A549 (cell line): ENCODE results near the gene MTHFSD. TPM values are rescaled to one million over a fixed set of nuclear protein-coding genes. Genes with fewer than 3 reads are reported as not detected.

Experiments
- ATAC-seq, 2 experiments: fragments of 200-7000 bp in 1 of 2; fragments of >200 bp in 1 of 2; cut with Nextera tagmentation in 1 of 2; cut with Tn5 transposase in 1 of 2; 3 replicates each; pipeline versions ENCODE4 v1.8.0 to v1.9.1; 2018 to 2020; ENCODE audit warnings: mild to moderate bottlenecking in 1 of 2, moderate library complexity in 1 of 2
- CTCF ChIA-PET: fragments of 300-600 bp; sonication (Branson Sonifier 250); formaldehyde crosslinking; extraction: SDS; loops from one replicate; lab custom pipeline; 2021; ENCODE audit warnings: antibody characterized with exemption, inconsistent platforms; lab: Yijun Ruan, JAX
- POLR2A ChIA-PET: fragments of 350-600 bp; formaldehyde crosslinking; extraction: SDS; loops from one replicate; lab custom pipeline; 2021; ENCODE audit warnings: antibody characterized with exemption, inconsistent platforms; lab: Yijun Ruan, JAX
- DNase-seq, 2 experiments: peaks; one replicate each; pipeline versions ENCODE4 v3.0.0 to v3.0.0-alpha.2; 2011 to 2016; ENCODE audit warnings: low read depth in 1 of 2, low spot score in 1 of 2
- FAIRE-seq: peaks from 2 replicates; lab custom pipeline; 2011; peaks lifted over from hg19 to GRCh38; lab: Jason Lieb, UNC
- H3K27ac ChIP-seq, 2 experiments: fragments of >200 bp; sonication (Bioruptor Twin); formaldehyde crosslinking; 3 replicates each; pipeline ENCODE4 v1.5.1; 2016 to 2017
- H3K4me1 ChIP-seq: fragments of >200 bp; sonication (Bioruptor Twin); formaldehyde crosslinking; 3 replicates; pipeline ENCODE4 v1.6.1; 2016
- H3K4me2 ChIP-seq: fragments of >200 bp; sonication (Bioruptor Twin); formaldehyde crosslinking; 3 replicates; pipeline ENCODE4 v1.6.1; 2016
- H3K4me3 ChIP-seq: fragments of >200 bp; sonication (Bioruptor Twin); formaldehyde crosslinking; 3 replicates; pipeline ENCODE4 v1.5.1; 2016
- H3K9me3 ChIP-seq: fragments of >200 bp; sonication (Bioruptor Twin); formaldehyde crosslinking; 3 replicates; pipeline ENCODE4 v1.6.1; 2016
- BHLHE40 ChIP-seq: IDR thresholded peaks from 2 replicates; pipeline ENCODE4 v1.6.1; 2012; ENCODE audit warnings: low read depth, low read length, inconsistent platforms
- CBX2 ChIP-seq: fragments of 200-600 bp; sonication (generic); IDR thresholded peaks from 2 replicates; pipeline ENCODE4 v1.6.1; 2016; ENCODE audit warnings: low read depth, mild to moderate bottlenecking, borderline replicate concordance
- CEBPB ChIP-seq, 2 experiments: fragments of >200 bp in 1 of 2; sonication (Bioruptor Twin) in 1 of 2; formaldehyde crosslinking in 1 of 2; IDR thresholded peaks; 2 replicates each; pipeline ENCODE4 v1.6.1; 2012 to 2016
- CHD4 ChIP-seq: fragments of 200-600 bp; sonication (generic); IDR thresholded peaks from 2 replicates; pipeline ENCODE4 v1.6.1; 2016; ENCODE audit warnings: antibody characterized with exemption, mild to moderate bottlenecking, borderline replicate concordance
- EHF ChIP-seq: fragments of 250-450 bp; sonication (Bioruptor Pico); IDR thresholded peaks from 2 replicates; pipeline ENCODE4 v1.5.0; 2020; ENCODE audit warnings: mild to moderate bottlenecking
- EP300 ChIP-seq, 2 experiments: fragments of >200 bp; sonication (Bioruptor Twin); formaldehyde crosslinking; IDR thresholded peaks; 2 replicates in 1 of 2; 3 replicates in 1 of 2; pipeline ENCODE4 v1.6.1; 2016 to 2017
- ESRRA ChIP-seq: fragments of 150-350 bp; IDR thresholded peaks from 2 replicates; pipeline ENCODE4 v1.6.1; 2014; ENCODE audit warnings: mild to moderate bottlenecking, low read length, borderline replicate concordance
- GATA3 ChIP-seq: IDR thresholded peaks from 2 replicates; pipeline ENCODE4 v1.6.1; 2012; ENCODE audit warnings: borderline replicate concordance
- HOXA7 ChIP-seq: fragments of 250-450 bp; sonication (Bioruptor Pico); IDR thresholded peaks from 2 replicates; pipeline ENCODE4 v1.5.0; 2020; ENCODE audit warnings: mild to moderate bottlenecking, moderate library complexity
- JUNB ChIP-seq: fragments of >200 bp; sonication (Bioruptor Twin); formaldehyde crosslinking; IDR thresholded peaks from 2 replicates; pipeline ENCODE4 v1.6.1; 2016
- KDM1A ChIP-seq: fragments of 200-600 bp; sonication (generic); IDR thresholded peaks from 2 replicates; pipeline ENCODE4 v1.6.1; 2016; ENCODE audit warnings: low read depth, mild to moderate bottlenecking
- MAZ ChIP-seq: fragments of 150-350 bp; IDR thresholded peaks from 2 replicates; pipeline ENCODE4 v1.6.1; 2014; ENCODE audit warnings: antibody characterized with exemption, low read depth, low read length, borderline replicate concordance
- MYC ChIP-seq: IDR thresholded peaks from 2 replicates; pipeline ENCODE4 v1.6.1; 2012; ENCODE audit warnings: mild to moderate bottlenecking, inconsistent platforms, low read length, improper control_type of control experiment, borderline replicate concordance
- NFE2L2 ChIP-seq: fragments of 150-350 bp; conservative IDR thresholded peaks from 2 replicates; pipeline ENCODE4 v1.6.1; 2014; ENCODE audit warnings: low read length
- PHF8 ChIP-seq: fragments of 200-600 bp; sonication (generic); IDR thresholded peaks from 2 replicates; pipeline ENCODE4 v1.6.1; 2016; ENCODE audit warnings: low read depth, mild to moderate bottlenecking, antibody characterized with exemption, moderate library complexity, borderline replicate concordance
- POLR2A ChIP-seq: IDR thresholded peaks from 2 replicates; pipeline ENCODE4 v1.6.1; 2012; ENCODE audit warnings: mild to moderate bottlenecking, low read length
- RAD21 ChIP-seq, 2 experiments: fragments of >200 bp in 1 of 2; sonication (Bioruptor Twin) in 1 of 2; formaldehyde crosslinking in 1 of 2; IDR thresholded peaks in 1 of 2; conservative IDR thresholded peaks in 1 of 2; 2 replicates in 1 of 2; 3 replicates in 1 of 2; pipeline ENCODE4 v1.6.1; 2012 to 2018; ENCODE audit warnings: inconsistent platforms in 1 of 2
- RFX5 ChIP-seq: fragments of 450-650 bp; IDR thresholded peaks from 2 replicates; pipeline ENCODE4 v1.7.1; 2014; ENCODE audit warnings: antibody characterized with exemption, mild to moderate bottlenecking, moderate library complexity
- SMC3 ChIP-seq: fragments of >200 bp; sonication (Bioruptor Twin); formaldehyde crosslinking; IDR thresholded peaks from 3 replicates; pipeline ENCODE4 v1.6.1; 2018; ENCODE audit warnings: inconsistent platforms
- ZC3H11A ChIP-seq: fragments of 450-650 bp; IDR thresholded peaks from 2 replicates; pipeline ENCODE4 v1.6.1; 2014; ENCODE audit warnings: antibody characterized with exemption, mild to moderate bottlenecking
- WGBS: methylation state at CpG from one replicate; pipeline ENCODE4 v1.1.6; 2017; ENCODE audit errors: missing lambda C conversion rate; 5-methylcytosine and 5-hydroxymethylcytosine counted together
- polyA plus RNA-seq, 4 experiments: library from polyadenylated mRNA; depleted of rRNA in 3 of 4; stranded (reverse); fragments of >200 nt; fragmentation: RNase III in 1 of 4; extraction: RNeasy Plus Mini Kit Qiagen cat#74134 plus additional on column Dnase treatment in 1 of 4; gene quantifications; 2 replicates in 3 of 4; 3 replicates in 1 of 4; pipeline ENCODE4 v1.2.3, GENCODE V29; 2011 to 2017
- TF ChIP-seq, protein P1 (sequence below): IDR thresholded peaks from 2 replicates; pipeline ENCODE4 v1.6.1; 2012; ENCODE audit warnings: low read depth, borderline replicate concordance
- TF ChIP-seq, protein P2 (sequence below): fragments of 150-350 bp; IDR thresholded peaks from 2 replicates; pipeline ENCODE4 v1.6.1; 2014; ENCODE audit warnings: low read depth, mild to moderate bottlenecking, low read length
- TF ChIP-seq, protein P3 (sequence below): fragments of 250-450 bp; sonication (Bioruptor Pico); IDR thresholded peaks from 2 replicates; pipeline ENCODE4 v1.5.0; 2021; ENCODE audit warnings: mild to moderate bottlenecking, moderate library complexity, borderline replicate concordance
- TF ChIP-seq, protein P4 (sequence below): fragments of >200 bp; sonication (Bioruptor Twin); formaldehyde crosslinking; IDR thresholded peaks from 3 replicates; pipeline ENCODE4 v1.5.1; 2016
- TF ChIP-seq, protein P5 (sequence below): fragments of 450-650 bp; IDR thresholded peaks from 2 replicates; pipeline ENCODE4 v1.6.1; 2014; ENCODE audit warnings: antibody characterized with exemption
- TF ChIP-seq, protein P6 (sequence below): fragments of >200 bp; sonication (Bioruptor Twin); formaldehyde crosslinking; IDR thresholded peaks from 3 replicates; pipeline ENCODE4 v1.6.1; 2016
- TF ChIP-seq, protein P7 (sequence below): IDR thresholded peaks from 2 replicates; pipeline ENCODE4 v1.6.1; 2012

MTHFSD gene
- polyA plus RNA-seq, 2 of the 4 experiments (the other 2 are of a cell fraction): 13.1 to 16.9 TPM

DNA sequence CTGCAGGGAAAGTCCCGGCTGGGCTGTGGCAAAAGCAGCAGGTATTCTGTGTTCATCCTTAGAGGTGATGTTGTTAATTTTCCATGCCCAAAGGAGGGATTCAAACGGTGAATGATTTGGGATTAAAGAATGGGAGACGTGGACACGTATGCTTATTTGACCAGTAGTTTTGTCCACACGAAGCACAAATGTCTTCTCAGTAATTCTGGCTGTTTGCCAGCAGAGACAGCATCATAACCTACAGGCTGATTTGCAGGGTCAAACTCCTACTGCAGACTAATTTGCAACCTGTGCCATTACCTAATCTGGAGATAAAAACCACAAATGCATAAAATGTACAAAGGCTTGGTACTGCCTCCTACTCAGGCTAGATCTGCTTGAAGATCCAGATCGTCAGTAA lies 14.1 kb downstream of the MTHFSD start:
- CTCF ChIA-PET: interaction anchor here (0.8 kb wide), 1 partner anchor 90 kb away, joined by 3 read pairs; no protein-coding TSS in a partner anchor
- POLR2A ChIA-PET: no interaction called here
- no peak overlapping the region for H3K4me3 ChIP-seq
- WGBS: 86% methylated on average over 6 of the region's 6 CpGs
- no peaks in the 10 kb centered on the region for H3K4me1 ChIP-seq
- DNase-seq: no peak
- FAIRE-seq: no peak
- no peaks in the 10 kb centered on the region for H3K9me3 ChIP-seq
- no peak for ATAC-seq
- H3K27ac ChIP-seq: no peak overlapping the region
- no peak overlapping the region for H3K4me2 ChIP-seq
- no peak for TF ChIP-seq EHF
- TF ChIP-seq, protein P1, sequence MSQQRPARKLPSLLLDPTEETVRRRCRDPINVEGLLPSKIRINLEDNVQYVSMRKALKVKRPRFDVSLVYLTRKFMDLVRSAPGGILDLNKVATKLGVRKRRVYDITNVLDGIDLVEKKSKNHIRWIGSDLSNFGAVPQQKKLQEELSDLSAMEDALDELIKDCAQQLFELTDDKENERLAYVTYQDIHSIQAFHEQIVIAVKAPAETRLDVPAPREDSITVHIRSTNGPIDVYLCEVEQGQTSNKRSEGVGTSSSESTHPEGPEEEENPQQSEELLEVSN: no peak
- TF ChIP-seq EP300 (IDR thresholded peaks at IDR 0.05): no peak
- no peak for TF ChIP-seq MAZ
- no peak for TF ChIP-seq SMC3
- no peak for TF ChIP-seq ZC3H11A
- TF ChIP-seq PHF8: no peak
- TF ChIP-seq, protein P2, sequence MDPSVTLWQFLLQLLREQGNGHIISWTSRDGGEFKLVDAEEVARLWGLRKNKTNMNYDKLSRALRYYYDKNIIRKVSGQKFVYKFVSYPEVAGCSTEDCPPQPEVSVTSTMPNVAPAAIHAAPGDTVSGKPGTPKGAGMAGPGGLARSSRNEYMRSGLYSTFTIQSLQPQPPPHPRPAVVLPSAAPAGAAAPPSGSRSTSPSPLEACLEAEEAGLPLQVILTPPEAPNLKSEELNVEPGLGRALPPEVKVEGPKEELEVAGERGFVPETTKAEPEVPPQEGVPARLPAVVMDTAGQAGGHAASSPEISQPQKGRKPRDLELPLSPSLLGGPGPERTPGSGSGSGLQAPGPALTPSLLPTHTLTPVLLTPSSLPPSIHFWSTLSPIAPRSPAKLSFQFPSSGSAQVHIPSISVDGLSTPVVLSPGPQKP: no peak
- TF ChIP-seq CBX2: no peak
- TF ChIP-seq, protein P3, sequence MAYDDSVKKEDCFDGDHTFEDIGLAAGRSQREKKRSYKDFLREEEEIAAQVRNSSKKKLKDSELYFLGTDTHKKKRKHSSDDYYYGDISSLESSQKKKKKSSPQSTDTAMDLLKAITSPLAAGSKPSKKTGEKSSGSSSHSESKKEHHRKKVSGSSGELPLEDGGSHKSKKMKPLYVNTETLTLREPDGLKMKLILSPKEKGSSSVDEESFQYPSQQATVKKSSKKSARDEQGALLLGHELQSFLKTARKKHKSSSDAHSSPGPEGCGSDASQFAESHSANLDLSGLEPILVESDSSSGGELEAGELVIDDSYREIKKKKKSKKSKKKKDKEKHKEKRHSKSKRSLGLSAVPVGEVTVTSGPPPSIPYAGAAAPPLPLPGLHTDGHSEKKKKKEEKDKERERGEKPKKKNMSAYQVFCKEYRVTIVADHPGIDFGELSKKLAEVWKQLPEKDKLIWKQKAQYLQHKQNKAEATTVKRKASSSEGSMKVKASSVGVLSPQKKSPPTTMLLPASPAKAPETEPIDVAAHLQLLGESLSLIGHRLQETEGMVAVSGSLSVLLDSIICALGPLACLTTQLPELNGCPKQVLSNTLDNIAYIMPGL: no peak
- TF ChIP-seq KDM1A: no peak
- no peak for TF ChIP-seq NFE2L2
- no peak for TF ChIP-seq JUNB
- TF ChIP-seq GATA3: no peak
- TF ChIP-seq, protein P4, sequence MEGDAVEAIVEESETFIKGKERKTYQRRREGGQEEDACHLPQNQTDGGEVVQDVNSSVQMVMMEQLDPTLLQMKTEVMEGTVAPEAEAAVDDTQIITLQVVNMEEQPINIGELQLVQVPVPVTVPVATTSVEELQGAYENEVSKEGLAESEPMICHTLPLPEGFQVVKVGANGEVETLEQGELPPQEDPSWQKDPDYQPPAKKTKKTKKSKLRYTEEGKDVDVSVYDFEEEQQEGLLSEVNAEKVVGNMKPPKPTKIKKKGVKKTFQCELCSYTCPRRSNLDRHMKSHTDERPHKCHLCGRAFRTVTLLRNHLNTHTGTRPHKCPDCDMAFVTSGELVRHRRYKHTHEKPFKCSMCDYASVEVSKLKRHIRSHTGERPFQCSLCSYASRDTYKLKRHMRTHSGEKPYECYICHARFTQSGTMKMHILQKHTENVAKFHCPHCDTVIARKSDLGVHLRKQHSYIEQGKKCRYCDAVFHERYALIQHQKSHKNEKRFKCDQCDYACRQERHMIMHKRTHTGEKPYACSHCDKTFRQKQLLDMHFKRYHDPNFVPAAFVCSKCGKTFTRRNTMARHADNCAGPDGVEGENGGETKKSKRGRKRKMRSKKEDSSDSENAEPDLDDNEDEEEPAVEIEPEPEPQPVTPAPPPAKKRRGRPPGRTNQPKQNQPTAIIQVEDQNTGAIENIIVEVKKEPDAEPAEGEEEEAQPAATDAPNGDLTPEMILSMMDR: no peak
- no peak for TF ChIP-seq HOXA7 (CRISPR knock-in tag)
- no peak for TF ChIP-seq MYC

DNA sequence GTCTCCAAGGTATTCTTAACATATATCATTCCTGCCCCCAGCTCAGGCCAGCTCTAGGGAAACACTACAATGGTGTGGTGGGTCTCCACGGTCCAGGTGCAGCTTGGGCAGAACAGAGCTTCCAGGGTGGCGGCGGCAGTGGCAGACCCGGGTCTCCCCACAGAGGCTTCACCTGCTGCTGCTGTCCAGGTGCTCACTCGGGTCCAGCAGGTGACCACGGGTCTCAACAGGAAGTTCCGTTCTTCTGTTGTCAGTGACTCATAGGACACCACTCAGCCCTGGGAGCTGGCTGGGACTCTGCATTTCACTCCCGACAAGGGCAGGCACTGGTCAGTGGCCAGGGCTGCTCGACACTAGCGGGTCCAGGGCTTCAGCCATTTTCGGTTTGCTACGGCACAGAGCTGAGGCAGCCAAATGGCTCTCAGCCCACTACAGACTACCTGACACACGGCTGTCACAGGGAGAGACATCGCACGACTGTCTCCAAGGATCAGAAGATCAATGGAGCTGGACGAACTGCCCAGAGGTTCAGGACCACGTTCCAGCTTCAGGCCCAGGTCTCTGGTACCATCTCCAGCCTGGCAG lies 16.7 kb downstream of the MTHFSD start:
- 89% methylated on average over 16 of the region's 17 CpGs for whole genome bisulfite sequencing
- FAIRE-seq (no peak), ATAC-seq (no peak), DNase-seq (no peak)
- TF ChIP-seq, protein P2: no peak
- TF ChIP-seq, protein P5, sequence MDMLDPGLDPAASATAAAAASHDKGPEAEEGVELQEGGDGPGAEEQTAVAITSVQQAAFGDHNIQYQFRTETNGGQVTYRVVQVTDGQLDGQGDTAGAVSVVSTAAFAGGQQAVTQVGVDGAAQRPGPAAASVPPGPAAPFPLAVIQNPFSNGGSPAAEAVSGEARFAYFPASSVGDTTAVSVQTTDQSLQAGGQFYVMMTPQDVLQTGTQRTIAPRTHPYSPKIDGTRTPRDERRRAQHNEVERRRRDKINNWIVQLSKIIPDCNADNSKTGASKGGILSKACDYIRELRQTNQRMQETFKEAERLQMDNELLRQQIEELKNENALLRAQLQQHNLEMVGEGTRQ: no peak
- TF ChIP-seq CEBPB (IDR thresholded peaks at IDR 0.05) (no peak), RAD21 (conservative IDR thresholded peaks at IDR 0.05 in 1 of 2, IDR thresholded peaks at IDR 0.05 in 1 of 2) (no peak), NFE2L2 (no peak), BHLHE40 (no peak), ESRRA (no peak), CHD4 (no peak), POLR2A (no peak), ZC3H11A (no peak), RFX5 (no peak)
- TF ChIP-seq, protein P6, sequence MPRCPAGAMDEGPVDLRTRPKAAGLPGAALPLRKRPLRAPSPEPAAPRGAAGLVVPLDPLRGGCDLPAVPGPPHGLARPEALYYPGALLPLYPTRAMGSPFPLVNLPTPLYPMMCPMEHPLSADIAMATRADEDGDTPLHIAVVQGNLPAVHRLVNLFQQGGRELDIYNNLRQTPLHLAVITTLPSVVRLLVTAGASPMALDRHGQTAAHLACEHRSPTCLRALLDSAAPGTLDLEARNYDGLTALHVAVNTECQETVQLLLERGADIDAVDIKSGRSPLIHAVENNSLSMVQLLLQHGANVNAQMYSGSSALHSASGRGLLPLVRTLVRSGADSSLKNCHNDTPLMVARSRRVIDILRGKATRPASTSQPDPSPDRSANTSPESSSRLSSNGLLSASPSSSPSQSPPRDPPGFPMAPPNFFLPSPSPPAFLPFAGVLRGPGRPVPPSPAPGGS: no peak
- TF ChIP-seq, protein P7, sequence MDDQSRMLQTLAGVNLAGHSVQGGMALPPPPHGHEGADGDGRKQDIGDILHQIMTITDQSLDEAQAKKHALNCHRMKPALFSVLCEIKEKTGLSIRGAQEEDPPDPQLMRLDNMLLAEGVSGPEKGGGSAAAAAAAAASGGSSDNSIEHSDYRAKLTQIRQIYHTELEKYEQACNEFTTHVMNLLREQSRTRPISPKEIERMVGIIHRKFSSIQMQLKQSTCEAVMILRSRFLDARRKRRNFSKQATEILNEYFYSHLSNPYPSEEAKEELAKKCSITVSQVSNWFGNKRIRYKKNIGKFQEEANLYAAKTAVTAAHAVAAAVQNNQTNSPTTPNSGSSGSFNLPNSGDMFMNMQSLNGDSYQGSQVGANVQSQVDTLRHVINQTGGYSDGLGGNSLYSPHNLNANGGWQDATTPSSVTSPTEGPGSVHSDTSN: no peak
- ChIA-PET CTCF (interaction anchor here (0.7 to 1.0 kb wide), 2 partner anchors 16 to 524 kb away, joined by 3 read pairs; no protein-coding TSS in a partner anchor), POLR2A (no interaction called here)
- Histone ChIP-seq H3K9me3 (no peaks in the 10 kb centered on the region), H3K4me2 (no peak overlapping the region), H3K4me1 (no peaks in the 10 kb centered on the region), H3K4me3 (no peak overlapping the region), H3K27ac (no peak overlapping the region)
